Islet precursor cell (in vitro differentiated cells): ENCODE results near the gene PIGM.
A peak's percentile ranks its signal among the peaks of the same experiment; 100 is the strongest.

Experiments used
- DNase-seq: peaks from one replicate; pipeline ENCODE4 v3.0.0-alpha.2; 2018

Gene PIGM

GRCh38 chr1:160031365-160032164 is at the start of gene PIGM:
Gene PIGM, minus strand, starts transcription at chr1:160031990. Its CDS starts 251 bp downstream, at chr1:160031739.
- peak; percentile 98 for DNase-seq

GRCh38 chr1:160081261-160081936 is 49.6 kb upstream of the PIGM start, which contains the start of gene KCNJ9:
Gene KCNJ9, plus strand, starts transcription at chr1:160081538. Its CDS starts 2,493 bp downstream, at chr1:160084031.
- no peak for DNase-seq

- no peak for DNase-seq
These were observed 48.8 kb upstream of the PIGM start for GRCh38 chr1:160080381-160081100.

- no peak for DNase-seq
These were observed 47.7 kb upstream of the PIGM start for GRCh38 chr1:160079448-160079847.

DNA sequence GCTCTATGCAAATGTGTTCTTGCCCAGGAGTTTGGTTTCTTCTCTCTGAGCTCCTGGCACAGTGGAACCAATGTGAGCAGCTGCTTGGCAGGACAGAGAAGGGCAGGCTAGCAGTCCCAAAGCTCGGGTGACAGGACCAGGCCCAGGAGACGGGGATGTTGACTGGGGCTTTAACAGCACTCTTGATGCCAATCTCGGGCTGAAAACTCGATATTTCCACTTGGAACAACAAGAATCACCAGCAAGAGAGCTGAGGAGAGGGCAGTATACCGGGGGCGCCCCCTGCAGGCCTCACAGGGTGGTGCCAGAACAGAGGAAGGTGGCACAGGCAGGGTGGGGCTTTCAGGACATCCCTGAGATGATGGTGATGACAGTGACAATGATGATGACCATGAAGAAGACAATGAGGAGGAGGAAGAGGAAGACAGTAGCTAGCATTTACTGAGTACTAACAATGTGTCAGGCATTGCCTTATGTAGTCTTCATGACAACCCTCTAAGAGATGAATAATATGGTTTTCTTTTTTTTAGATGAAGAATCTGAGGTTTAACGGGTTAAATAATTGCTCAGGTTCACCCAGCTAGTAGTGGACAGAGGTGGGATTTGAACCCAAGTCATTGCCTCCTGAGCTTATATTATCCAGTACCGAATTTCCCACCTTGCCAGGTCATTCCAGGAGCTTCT is 46.9 kb upstream of the PIGM start:
- peak; percentile 71 for DNase-seq

DNA sequence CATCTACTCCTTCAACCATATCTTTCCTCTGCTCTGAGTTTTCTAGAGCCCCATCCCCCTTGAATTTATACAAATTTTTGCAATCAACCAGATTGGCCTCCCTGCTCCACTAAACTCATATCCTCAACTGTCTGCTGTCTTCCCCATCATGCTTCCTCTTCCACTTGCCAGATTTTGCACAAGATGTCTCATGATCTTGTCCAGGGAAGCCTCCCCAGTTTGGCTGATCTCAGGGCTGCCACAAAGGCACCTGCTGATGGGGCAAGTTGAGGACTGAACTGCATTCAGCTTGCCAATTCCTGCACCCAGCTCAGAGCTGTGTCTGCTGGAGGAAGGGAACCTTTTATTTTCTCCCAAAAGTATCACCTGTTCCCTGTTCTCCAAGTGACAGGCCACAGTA is 45.7 kb upstream of the PIGM start:
- no peak for DNase-seq

- no peak for DNase-seq
These were observed 44.5 kb upstream of the PIGM start for GRCh38 chr1:160076295-160076694.

- no peak for DNase-seq
These were observed 44.0 kb upstream of the PIGM start for GRCh38 chr1:160075836-160076235.

DNA sequence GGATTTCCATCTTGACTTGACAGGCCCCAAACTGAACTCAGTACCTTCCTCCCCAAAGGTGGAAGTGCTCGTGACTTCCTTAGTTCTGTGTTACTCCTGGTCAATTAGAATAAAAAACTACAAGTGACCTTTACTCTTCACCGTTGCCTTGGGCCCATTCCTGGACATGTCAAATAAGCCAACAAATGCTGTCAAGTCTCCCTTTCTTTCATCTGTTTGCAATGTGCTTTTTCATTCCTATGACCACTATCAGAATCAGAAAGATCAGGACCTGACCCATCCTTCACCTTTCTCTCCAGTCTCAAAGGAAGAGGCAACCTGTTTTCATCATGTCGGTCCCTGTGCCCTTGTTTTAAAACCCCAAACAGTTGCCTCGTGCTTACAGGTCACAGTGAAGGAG is 43.1 kb upstream of the PIGM start:
- DNase-seq: no peak

DNA sequence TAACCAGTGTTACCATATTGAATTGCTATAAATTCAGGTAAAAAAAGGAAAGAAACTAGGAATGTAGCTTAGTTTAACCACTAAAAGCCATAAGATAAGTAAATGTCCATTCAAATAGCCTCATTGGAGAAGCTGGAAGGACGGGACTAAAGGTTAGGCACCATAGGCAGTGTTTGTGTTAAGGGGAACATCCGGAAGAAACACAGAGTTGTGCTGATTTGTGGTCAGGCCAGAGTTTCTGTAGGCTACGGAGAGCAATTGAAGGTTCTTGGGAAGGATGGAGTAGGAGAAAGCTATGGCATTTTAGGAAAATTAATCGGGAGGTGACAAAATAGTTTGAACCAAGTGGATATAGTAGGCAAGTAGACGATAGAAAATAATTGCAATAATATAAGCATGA is 39.5 kb upstream of the PIGM start:
- no peak for DNase-seq

DNA sequence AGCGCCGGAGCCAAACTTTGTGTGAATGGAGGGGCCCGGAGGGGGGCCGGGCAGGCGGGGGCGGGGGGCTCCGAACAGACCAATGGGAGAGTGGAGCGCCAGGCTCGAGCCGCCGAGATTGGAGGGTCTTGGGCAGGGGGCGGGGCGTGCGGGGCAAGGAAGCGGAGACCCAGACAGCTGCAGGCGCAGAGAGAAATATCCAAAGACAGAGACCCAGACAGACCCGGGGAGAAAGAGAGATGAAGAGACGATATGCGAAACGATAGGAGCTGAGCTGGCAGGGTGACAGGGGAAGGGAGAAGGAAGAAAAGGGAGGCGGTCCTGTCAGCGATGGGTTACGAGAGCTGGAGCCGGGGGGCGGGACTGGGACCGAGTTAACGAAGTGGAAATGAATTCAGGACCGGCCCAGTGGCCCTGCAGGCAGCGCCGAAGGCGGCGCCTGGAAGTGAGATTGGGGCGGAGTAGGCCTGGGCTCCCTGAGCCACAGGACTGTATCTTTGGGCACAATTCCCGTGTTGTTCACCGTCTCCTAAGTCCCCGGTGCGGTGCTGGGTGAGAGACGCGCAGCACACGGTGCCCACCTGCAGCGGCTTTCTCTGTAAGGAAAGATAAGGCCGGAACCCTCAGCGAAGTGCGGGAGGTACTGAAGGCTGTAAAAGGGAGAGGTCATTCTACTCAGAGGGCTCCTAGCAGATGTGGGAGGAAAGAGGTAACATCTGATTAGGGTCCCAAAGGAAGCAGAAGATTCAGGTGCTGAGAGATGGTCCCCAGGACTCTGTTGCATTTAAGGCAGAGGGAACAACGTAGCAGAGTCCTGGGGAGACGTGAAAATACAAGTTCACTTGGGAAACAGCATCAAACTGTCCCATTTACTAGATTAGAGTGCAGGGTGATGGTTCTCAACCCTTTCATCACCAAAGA is 38.7 kb upstream of the PIGM start:
- DNase-seq: peak; percentile 94

GRCh38 chr1:160069460-160070231 is 37.9 kb upstream of the PIGM start, which contains the start of gene KCNJ10:
Gene KCNJ10, minus strand, starts transcription at chr1:160070160. Its CDS starts 27,628 bp downstream, at chr1:160042532.
- DNase-seq: no peak

DNA sequence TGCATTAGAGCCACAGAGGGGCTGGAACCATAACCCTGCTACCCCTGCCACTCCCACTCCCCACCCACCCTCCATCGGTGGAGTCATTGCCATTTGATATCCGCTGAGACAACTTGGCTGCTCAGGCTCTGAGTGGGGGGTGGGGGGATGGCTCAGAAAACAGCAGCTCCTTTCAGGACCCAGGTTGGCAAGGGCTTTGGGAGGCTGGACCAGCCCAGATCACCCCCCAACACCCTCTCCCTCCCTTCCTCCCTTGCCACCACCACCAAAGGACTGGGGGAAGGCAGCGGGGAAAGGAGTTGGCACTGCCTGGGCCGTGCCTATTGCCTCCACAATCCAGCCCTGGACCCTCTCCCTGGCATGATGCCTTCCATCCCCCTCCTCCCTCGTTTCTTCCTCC is 36.4 kb upstream of the PIGM start:
- DNase-seq: no peak

GRCh38 chr1:160066829-160067745 is 35.3 kb upstream of the PIGM start:
- DNase-seq: no peak

GRCh38 chr1:160064746-160065145 is 33.0 kb upstream of the PIGM start:
- peak; percentile 69 for DNase-seq

- DNase-seq: no peak
These were observed 32.4 kb upstream of the PIGM start for GRCh38 chr1:160064164-160064563.

DNA sequence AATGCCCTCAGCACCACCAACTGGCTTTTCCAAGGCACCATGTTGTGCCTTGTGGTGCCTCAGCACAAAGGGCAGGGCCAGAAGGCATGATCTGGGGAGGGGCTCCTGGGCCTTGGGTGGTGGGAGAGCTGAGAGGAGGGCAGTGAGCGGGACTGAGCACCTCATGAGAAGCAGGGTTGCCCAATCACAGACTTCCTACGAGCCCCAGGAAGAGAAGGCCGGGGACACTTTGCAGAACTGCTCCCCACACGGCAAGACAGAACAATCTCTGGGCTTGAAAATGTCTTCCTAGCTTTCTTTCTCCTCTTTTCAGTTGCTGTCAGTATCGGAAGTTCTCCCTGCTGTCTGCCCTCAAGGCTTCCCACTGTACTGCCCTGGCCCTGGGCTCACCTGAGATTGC is 31.4 kb upstream of the PIGM start:
- no peak for DNase-seq

- no peak for DNase-seq
These were observed 30.4 kb upstream of the PIGM start for GRCh38 chr1:160062230-160062532.

DNA sequence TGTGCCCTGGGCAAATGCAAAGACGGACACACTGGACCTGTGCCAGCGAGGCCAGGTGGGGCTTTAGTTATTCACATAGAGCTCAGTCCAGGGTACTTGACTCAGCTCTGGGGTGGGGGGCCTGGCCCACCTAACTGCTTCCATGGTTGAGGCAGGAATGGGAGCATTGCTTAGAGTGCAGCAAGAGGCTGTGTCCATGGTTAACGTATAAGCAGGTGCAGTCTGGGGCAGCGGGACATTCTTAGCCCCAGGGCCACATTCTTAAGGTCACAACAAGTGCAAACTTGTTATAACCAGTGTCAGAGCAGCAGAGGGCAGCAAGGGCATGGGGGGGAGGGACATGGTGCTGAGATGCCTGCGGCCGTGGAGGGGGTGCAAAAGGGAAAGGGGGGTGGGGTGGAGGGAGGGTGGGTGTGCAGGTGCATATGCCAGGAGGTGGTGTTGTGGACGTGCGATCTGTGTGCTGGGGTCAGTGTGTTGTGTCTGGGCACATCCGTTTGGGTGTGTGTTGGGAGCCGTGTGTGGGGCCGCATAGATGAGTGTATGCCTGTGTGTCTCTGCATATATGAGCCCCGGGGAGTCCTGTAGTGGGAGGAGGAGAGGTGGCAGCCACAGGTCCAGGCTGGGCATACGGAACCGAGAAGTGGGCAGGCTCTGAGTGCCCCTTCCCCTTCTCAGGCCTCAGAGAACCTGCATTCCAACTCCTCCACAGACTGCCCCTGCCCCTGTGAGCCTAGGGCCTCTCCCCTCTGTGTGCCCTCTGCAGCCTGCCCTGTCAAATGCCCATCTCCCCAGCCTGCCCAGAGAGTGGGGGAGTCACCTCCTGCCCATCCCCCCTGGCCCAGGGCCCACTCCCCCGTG is 29.8 kb upstream of the PIGM start:
- peak; percentile 79 for DNase-seq
